ENCODE results near the gene PAPLN.

DNA sequence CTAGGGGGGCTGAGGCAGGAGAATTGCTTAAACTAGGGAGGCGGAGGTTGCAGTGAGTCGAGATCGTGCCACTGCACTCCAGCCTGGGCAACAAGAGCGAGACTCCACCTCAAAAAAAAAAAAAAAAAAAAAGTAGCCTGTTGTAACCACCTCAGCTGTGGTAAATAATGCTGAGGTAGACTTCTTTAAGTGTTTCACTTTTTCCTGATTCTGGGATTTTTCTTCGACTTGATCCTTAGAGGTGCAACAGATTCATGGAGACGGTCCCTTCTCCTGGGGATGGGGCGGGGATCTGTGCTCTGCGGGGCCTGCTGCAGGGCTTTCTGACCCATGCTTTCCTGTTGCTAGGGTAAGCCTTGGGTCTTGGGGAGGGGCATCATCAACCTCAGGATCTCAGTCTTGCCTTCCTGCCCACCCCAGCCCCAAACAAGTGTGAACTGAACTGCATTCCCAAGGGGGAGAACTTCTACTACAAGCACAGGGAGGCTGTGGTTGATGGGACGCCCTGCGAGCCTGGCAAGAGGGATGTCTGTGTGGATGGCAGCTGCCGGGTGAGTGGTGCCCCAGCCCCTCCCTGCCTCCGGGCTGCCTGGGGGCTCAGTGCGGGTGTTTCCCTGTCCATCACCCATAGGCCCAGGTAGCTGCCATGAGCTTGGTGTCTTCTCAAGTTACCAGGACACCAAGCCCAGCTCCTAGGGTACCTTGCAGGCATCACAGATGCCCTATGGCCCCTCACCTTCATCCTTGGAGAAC, 12.4 kb downstream of the PAPLN start:
- TF ChIP-seq, protein P1, sequence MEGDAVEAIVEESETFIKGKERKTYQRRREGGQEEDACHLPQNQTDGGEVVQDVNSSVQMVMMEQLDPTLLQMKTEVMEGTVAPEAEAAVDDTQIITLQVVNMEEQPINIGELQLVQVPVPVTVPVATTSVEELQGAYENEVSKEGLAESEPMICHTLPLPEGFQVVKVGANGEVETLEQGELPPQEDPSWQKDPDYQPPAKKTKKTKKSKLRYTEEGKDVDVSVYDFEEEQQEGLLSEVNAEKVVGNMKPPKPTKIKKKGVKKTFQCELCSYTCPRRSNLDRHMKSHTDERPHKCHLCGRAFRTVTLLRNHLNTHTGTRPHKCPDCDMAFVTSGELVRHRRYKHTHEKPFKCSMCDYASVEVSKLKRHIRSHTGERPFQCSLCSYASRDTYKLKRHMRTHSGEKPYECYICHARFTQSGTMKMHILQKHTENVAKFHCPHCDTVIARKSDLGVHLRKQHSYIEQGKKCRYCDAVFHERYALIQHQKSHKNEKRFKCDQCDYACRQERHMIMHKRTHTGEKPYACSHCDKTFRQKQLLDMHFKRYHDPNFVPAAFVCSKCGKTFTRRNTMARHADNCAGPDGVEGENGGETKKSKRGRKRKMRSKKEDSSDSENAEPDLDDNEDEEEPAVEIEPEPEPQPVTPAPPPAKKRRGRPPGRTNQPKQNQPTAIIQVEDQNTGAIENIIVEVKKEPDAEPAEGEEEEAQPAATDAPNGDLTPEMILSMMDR (IDR thresholded peaks at IDR 0.05; ENCODE audit: low read depth, low read length), result no peak
- TF ChIP-seq, protein P2, sequence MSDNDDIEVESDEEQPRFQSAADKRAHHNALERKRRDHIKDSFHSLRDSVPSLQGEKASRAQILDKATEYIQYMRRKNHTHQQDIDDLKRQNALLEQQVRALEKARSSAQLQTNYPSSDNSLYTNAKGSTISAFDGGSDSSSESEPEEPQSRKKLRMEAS (IDR thresholded peaks at IDR 0.05; ENCODE audit: low read depth, low read length), result no peak
- no peak for TF ChIP-seq POLR2A (IDR thresholded peaks at IDR 0.05; ENCODE audit: extremely low read depth, insufficient read length)
- no peak for TF ChIP-seq MYC (IDR thresholded peaks at IDR 0.05; ENCODE audit: low read depth, low read length)

All from NB4 (cell line).